ENCODE data around the gene POLK. TPM values are rescaled to one million over a fixed set of nuclear protein-coding genes. Genes with fewer than 3 reads are reported as not detected.
A peak's percentile ranks its signal among the peaks of the same experiment; 100 is the strongest.

POLK gene
- polyA plus RNA-seq (2012; ENCODE audit: missing spikeins) = 25.7 TPM

GRCh38 chr5:75511435-75512382, at the start of gene POLK, which contains the start of gene CERT1:
TSS of gene POLK (plus strand) at chr5:75511891.
TSS of gene CERT1 (minus strand) at chr5:75511629. CDS start at chr5:75511207, 422 bp downstream.
- DNase-seq (ENCODE audit: insufficient read length) (peak; percentile 85), FAIRE-seq (peak; percentile 100)
- TF ChIP-seq POLR2AphosphoS5 (IDR thresholded peaks at IDR 0.05; ENCODE audit: low read depth, low read length) (peak; percentile 87), POLR2A (IDR thresholded peaks at IDR 0.05; ENCODE audit: low read depth, low read length) (peak; percentile 72), TAF1 (IDR thresholded peaks at IDR 0.05; ENCODE audit: borderline replicate concordance, low read depth, low read length) (peak; percentile 22; the same call in 1 of the 2 replicates)

GRCh38 chr5:75463726-75464125, 48.0 kb upstream of the POLK start:
- FAIRE-seq = no peak
- no peak for DNase-seq (ENCODE audit: insufficient read length)
- TF ChIP-seq POLR2A (IDR thresholded peaks at IDR 0.05; ENCODE audit: low read depth, low read length) (no peak), POLR2AphosphoS5 (IDR thresholded peaks at IDR 0.05; ENCODE audit: low read depth, low read length) (no peak), TAF1 (IDR thresholded peaks at IDR 0.05; ENCODE audit: borderline replicate concordance, low read depth, low read length) (no peak)

- TF ChIP-seq TAF1 (IDR thresholded peaks at IDR 0.05; ENCODE audit: borderline replicate concordance, low read depth, low read length) (no peak), POLR2A (IDR thresholded peaks at IDR 0.05; ENCODE audit: low read depth, low read length) (no peak), POLR2AphosphoS5 (IDR thresholded peaks at IDR 0.05; ENCODE audit: low read depth, low read length) (no peak)
- DNase-seq (ENCODE audit: insufficient read length) (no peak), FAIRE-seq (peak; percentile 48)
Observed at GRCh38 chr5:75465480-75465879, 46.2 kb upstream of the POLK start.

- FAIRE-seq = peak; percentile 38
- no peak for DNase-seq (ENCODE audit: insufficient read length)
- TF ChIP-seq TAF1 (IDR thresholded peaks at IDR 0.05; ENCODE audit: borderline replicate concordance, low read depth, low read length) = no peak
Observed at GRCh38 chr5:75466006-75466716, 45.5 kb upstream of the POLK start.

GRCh38 chr5:75468593-75468992, 43.1 kb upstream of the POLK start:
- TF ChIP-seq POLR2AphosphoS5 (IDR thresholded peaks at IDR 0.05; ENCODE audit: low read depth, low read length) = no peak
- no peak for DNase-seq (ENCODE audit: insufficient read length)
- no peak for FAIRE-seq

GRCh38 chr5:75469017-75469416, 42.7 kb upstream of the POLK start:
- FAIRE-seq (no peak), DNase-seq (ENCODE audit: insufficient read length) (no peak)
- TF ChIP-seq TAF1 (IDR thresholded peaks at IDR 0.05; ENCODE audit: borderline replicate concordance, low read depth, low read length) (no peak), POLR2AphosphoS5 (IDR thresholded peaks at IDR 0.05; ENCODE audit: low read depth, low read length) (no peak)

- DNase-seq (ENCODE audit: insufficient read length) (no peak), FAIRE-seq (no peak)
- TF ChIP-seq TAF1 (IDR thresholded peaks at IDR 0.05; ENCODE audit: borderline replicate concordance, low read depth, low read length) = no peak
- TF ChIP-seq POLR2A (IDR thresholded peaks at IDR 0.05; ENCODE audit: low read depth, low read length) = no peak
- TF ChIP-seq POLR2AphosphoS5 (IDR thresholded peaks at IDR 0.05; ENCODE audit: low read depth, low read length) = no peak
Observed at GRCh38 chr5:75471193-75471592, 40.5 kb upstream of the POLK start.

- DNase-seq (ENCODE audit: insufficient read length) (no peak), FAIRE-seq (no peak)
- TF ChIP-seq POLR2A (IDR thresholded peaks at IDR 0.05; ENCODE audit: low read depth, low read length) (no peak), TAF1 (IDR thresholded peaks at IDR 0.05; ENCODE audit: borderline replicate concordance, low read depth, low read length) (no peak), POLR2AphosphoS5 (IDR thresholded peaks at IDR 0.05; ENCODE audit: low read depth, low read length) (no peak)
Observed at GRCh38 chr5:75472973-75473372, 38.7 kb upstream of the POLK start.

GRCh38 chr5:75473463-75473862, 38.2 kb upstream of the POLK start:
- DNase-seq (ENCODE audit: insufficient read length) (no peak), FAIRE-seq (no peak)
- TF ChIP-seq POLR2AphosphoS5 (IDR thresholded peaks at IDR 0.05; ENCODE audit: low read depth, low read length) = no peak

- TF ChIP-seq POLR2A (IDR thresholded peaks at IDR 0.05; ENCODE audit: low read depth, low read length) (no peak), POLR2AphosphoS5 (IDR thresholded peaks at IDR 0.05; ENCODE audit: low read depth, low read length) (no peak), TAF1 (IDR thresholded peaks at IDR 0.05; ENCODE audit: borderline replicate concordance, low read depth, low read length) (no peak)
- no peak for DNase-seq (ENCODE audit: insufficient read length)
- no peak for FAIRE-seq
Observed at GRCh38 chr5:75475364-75475763, 36.3 kb upstream of the POLK start.

- FAIRE-seq (no peak), DNase-seq (ENCODE audit: insufficient read length) (no peak)
- TF ChIP-seq POLR2A (IDR thresholded peaks at IDR 0.05; ENCODE audit: low read depth, low read length) = no peak
- TF ChIP-seq POLR2AphosphoS5 (IDR thresholded peaks at IDR 0.05; ENCODE audit: low read depth, low read length) = no peak
- TF ChIP-seq TAF1 (IDR thresholded peaks at IDR 0.05; ENCODE audit: borderline replicate concordance, low read depth, low read length) = no peak
Observed at GRCh38 chr5:75481024-75481423, 30.7 kb upstream of the POLK start.

GRCh38 chr5:75482482-75482881, 29.2 kb upstream of the POLK start:
- DNase-seq (ENCODE audit: insufficient read length) = no peak
- no peak for TF ChIP-seq TAF1 (IDR thresholded peaks at IDR 0.05; ENCODE audit: borderline replicate concordance, low read depth, low read length)
- no peak for TF ChIP-seq POLR2AphosphoS5 (IDR thresholded peaks at IDR 0.05; ENCODE audit: low read depth, low read length)
- no peak for TF ChIP-seq POLR2A (IDR thresholded peaks at IDR 0.05; ENCODE audit: low read depth, low read length)
- FAIRE-seq = peak; percentile 53

All from GM12892 (cell line).